Sigmoid colon (tissue), 7 donors: Measurements from ENCODE around the gene NTRK3. TPM values are rescaled to one million over a fixed set of nuclear protein-coding genes. Genes with fewer than 3 reads are reported as not detected.

Source experiments
- DNase-seq: peaks from one replicate; pipeline ENCODE4 v3.0.0-alpha.2; 2019
- H3K27ac ChIP-seq, 4 donors: fragments of 200-600 bp; sonication (generic); one replicate each; pipeline ENCODE4 v1.5.1; 2016 to 2019; ENCODE audit warnings: mild to moderate bottlenecking in 1 of 4
- H3K27me3 ChIP-seq, 3 donors: fragments of 200-600 bp; sonication (generic); one replicate each; pipeline ENCODE4 v1.5.1; 2019; ENCODE audit warnings: mild to moderate bottlenecking in 1 of 3
- H3K36me3 ChIP-seq, 4 donors: fragments of 200-600 bp; sonication (generic); one replicate each; pipeline ENCODE4 v1.5.1; 2016 to 2019
- H3K4me1 ChIP-seq, 4 donors: fragments of 200-600 bp; sonication (generic); one replicate each; pipeline ENCODE4 v1.5.1; 2017 to 2019
- H3K4me3 ChIP-seq, 4 donors: fragments of 200-600 bp; sonication (generic); one replicate each; pipeline ENCODE4 v1.5.1; 2017 to 2019; ENCODE audit warnings: mild to moderate bottlenecking in 2 of 4, moderate library complexity in 1 of 4
- H3K9me3 ChIP-seq, 4 donors: fragments of 200-600 bp in 3 of 4; sonication (generic) in 3 of 4; one replicate each; pipeline versions ENCODE4 v1.5.1 to v1.6.1; 2013 to 2019
- EP300 ChIP-seq, 4 donors: sonication (generic); formaldehyde crosslinking; IDR thresholded peaks; one replicate each; pipeline ENCODE4 v1.6.1; 2017; ENCODE audit warnings: antibody characterized with exemption in 4 of 4
- POLR2A ChIP-seq, 2 donors: fragments of 450-650 bp; IDR thresholded peaks; one replicate each; pipeline ENCODE4 v1.6.1; 2016; ENCODE audit warnings: antibody characterized with exemption in 2 of 2, mild to moderate bottlenecking in 2 of 2, moderate library complexity in 2 of 2
- POLR2AphosphoS5 ChIP-seq, 4 donors: sonication (generic); formaldehyde crosslinking; IDR thresholded peaks; one replicate each; pipeline ENCODE4 v1.6.1; 2017; ENCODE audit warnings: antibody characterized with exemption in 4 of 4
- WGBS, 2 donors: extraction: QIAGEN DNeasy Blood & Tissue Kit; methylation state at CpG; one replicate each; pipeline ENCODE4 v1.1.7; 2013; 5-methylcytosine and 5-hydroxymethylcytosine counted together
- intact Hi-C: fragments of 100-400 bp; cut with DNase I; formaldehyde crosslinking; loops from one replicate; pipeline ENCODE4 v1.15.1; 2023
- polyA plus RNA-seq, 3 donors: library from polyadenylated mRNA; stranded (reverse); fragments of 200-250 nt; gene quantifications; one replicate each; pipeline ENCODE4 v1.2.3, GENCODE V29; 2013
- total RNA-seq, 4 donors: library from RNA; depleted of rRNA; stranded (reverse); fragments of >200 nt; gene quantifications; one replicate each; pipeline ENCODE4 v1.1.0, GENCODE V29; 2016
- TF ChIP-seq, protein P1 (sequence below), 4 experiments: fragments of 450-650 bp in 3 of 4; fragments of 200-600 bp in 1 of 4; IDR thresholded peaks; one replicate each; pipeline ENCODE4 v1.5.1; 2016 to 2019; ENCODE audit warnings: antibody characterized with exemption in 4 of 4, mild to moderate bottlenecking in 3 of 4, moderate library complexity in 2 of 4
- donor health status: healthy with polysubstance abuse.
- donor health status: Bipolar disorder and iron deficiency.
- donor health status: healthy.

NTRK3 gene
- total and polyA plus RNA-seq, 7 donors = 1.1 to 13.0 (median 3.6) TPM; not detected in 2

DNA sequence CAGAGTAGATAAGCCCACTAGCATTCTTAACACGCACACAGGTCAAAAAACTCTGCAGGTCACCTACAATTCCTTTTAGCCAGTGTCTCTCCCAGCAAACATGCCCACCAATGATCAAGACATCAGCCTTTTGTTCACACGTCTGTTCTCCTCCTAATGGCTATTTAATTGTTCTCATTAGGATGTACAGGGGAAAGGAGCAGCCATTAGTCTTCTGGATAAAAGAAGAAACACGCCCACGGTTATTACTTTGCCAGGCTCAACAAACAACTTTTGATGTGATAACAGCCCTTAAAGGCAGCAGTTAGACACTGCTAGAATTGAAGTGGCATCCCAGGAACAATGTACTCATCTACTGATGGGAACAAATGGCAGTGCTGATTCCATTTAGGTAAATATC lies 108.8 kb downstream of the NTRK3 start:
- Histone ChIP-seq H3K27ac (no peak overlapping the region), H3K36me3 (no peaks in the 10 kb centered on the region), H3K4me1 (no peaks in the 10 kb centered on the region), H3K27me3 (no peaks in the 10 kb centered on the region), H3K9me3 (no peaks in the 10 kb centered on the region), H3K4me3 (no peak overlapping the region)
- no peak for DNase-seq
- WGBS, 2 donors = 20 to 58% methylated on average over 4 of the region's 4 CpGs
- intact Hi-C loops = no loop called here
- no peak for TF ChIP-seq EP300 (IDR thresholded peaks at IDR 0.05)
- TF ChIP-seq POLR2A (IDR thresholded peaks at IDR 0.05) = no peak
- TF ChIP-seq, protein P1, sequence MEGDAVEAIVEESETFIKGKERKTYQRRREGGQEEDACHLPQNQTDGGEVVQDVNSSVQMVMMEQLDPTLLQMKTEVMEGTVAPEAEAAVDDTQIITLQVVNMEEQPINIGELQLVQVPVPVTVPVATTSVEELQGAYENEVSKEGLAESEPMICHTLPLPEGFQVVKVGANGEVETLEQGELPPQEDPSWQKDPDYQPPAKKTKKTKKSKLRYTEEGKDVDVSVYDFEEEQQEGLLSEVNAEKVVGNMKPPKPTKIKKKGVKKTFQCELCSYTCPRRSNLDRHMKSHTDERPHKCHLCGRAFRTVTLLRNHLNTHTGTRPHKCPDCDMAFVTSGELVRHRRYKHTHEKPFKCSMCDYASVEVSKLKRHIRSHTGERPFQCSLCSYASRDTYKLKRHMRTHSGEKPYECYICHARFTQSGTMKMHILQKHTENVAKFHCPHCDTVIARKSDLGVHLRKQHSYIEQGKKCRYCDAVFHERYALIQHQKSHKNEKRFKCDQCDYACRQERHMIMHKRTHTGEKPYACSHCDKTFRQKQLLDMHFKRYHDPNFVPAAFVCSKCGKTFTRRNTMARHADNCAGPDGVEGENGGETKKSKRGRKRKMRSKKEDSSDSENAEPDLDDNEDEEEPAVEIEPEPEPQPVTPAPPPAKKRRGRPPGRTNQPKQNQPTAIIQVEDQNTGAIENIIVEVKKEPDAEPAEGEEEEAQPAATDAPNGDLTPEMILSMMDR (IDR thresholded peaks at IDR 0.05) = no peak
- no peak for TF ChIP-seq POLR2AphosphoS5 (IDR thresholded peaks at IDR 0.05)

DNA sequence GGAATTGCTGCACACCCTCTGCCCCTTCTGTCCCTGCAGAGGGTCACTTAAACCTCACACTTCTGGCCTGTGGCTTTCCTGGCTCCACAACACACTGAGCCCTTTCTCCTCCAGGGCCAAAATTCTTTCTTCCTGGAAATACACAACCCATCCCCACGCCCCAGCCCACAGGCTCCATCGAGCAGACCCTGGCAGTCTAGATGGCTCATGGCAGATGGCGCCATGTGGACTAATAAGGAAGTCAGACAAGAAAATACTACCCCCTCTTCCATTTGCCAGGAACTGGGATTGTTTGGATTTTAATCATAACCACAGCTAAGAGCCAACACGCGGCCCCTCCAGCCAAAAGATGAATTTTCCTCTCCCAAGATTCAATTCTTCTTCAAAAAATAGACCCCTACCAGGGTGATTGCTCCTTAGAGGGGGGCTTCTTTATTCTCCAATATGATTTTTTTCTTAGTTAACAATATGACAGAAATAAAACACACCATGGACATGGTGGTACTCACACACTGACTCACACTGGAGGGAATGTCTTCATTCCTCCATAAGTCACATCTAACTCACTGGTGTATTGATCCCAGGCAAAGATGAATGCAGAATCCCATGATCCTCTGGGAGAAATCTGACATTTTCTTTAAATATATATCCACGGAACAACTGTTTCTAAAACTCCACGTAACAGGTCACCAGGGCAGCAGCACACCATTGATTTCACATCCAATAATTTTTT lies 111.5 kb downstream of the NTRK3 start:
- Histone ChIP-seq H3K4me1 (no peaks in the 10 kb centered on the region), H3K9me3 (no peaks in the 10 kb centered on the region), H3K27ac (no peak overlapping the region), H3K36me3 (no peaks in the 10 kb centered on the region), H3K27me3 (no peaks in the 10 kb centered on the region), H3K4me3 (no peak overlapping the region)
- 73 to 88% methylated on average over 7 of the region's 7 CpGs for WGBS, 2 donors
- no peak for DNase-seq
- intact Hi-C loops = no loop called here
- TF ChIP-seq EP300 (IDR thresholded peaks at IDR 0.05) (no peak), POLR2AphosphoS5 (IDR thresholded peaks at IDR 0.05) (no peak), POLR2A (IDR thresholded peaks at IDR 0.05) (no peak)
- TF ChIP-seq, protein P1 (IDR thresholded peaks at IDR 0.05) = no peak

DNA sequence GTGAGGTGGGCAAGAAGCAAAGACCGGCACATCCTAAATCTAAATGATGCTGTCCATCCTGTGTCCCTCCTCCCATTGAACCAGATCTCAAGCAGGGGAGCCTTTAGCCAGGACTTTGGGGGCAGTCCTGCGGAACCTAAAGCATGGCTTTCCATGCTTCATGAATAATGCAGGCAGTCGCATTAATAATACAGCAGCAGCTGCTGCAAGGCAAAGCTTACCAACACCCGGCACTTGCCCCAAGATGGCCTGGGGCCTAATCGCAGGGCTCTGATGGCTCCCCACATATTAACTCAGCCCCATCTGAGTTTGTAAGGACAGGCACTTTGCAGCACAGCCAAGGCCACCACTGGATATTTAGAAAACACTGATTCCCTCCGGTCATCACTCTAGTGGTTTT lies 114.4 kb downstream of the NTRK3 start:
- intact Hi-C loops = no loop called here
- no peaks in the 10 kb centered on the region for H3K9me3 ChIP-seq
- no peak for DNase-seq
- H3K36me3 ChIP-seq = no peaks in the 10 kb centered on the region
- 93% methylated on average over 6 of the region's 6 CpGs for WGBS, 2 donors
- H3K27me3 ChIP-seq = no peaks in the 10 kb centered on the region
- no peak overlapping the region for H3K27ac ChIP-seq
- H3K4me3 ChIP-seq = no peak overlapping the region
- TF ChIP-seq POLR2AphosphoS5 (IDR thresholded peaks at IDR 0.05) = no peak
- TF ChIP-seq POLR2A (IDR thresholded peaks at IDR 0.05) = no peak
- TF ChIP-seq, protein P1 (IDR thresholded peaks at IDR 0.05) = no peak
- no peak for TF ChIP-seq EP300 (IDR thresholded peaks at IDR 0.05)
- H3K4me1 ChIP-seq = no peaks in the 10 kb centered on the region

DNA sequence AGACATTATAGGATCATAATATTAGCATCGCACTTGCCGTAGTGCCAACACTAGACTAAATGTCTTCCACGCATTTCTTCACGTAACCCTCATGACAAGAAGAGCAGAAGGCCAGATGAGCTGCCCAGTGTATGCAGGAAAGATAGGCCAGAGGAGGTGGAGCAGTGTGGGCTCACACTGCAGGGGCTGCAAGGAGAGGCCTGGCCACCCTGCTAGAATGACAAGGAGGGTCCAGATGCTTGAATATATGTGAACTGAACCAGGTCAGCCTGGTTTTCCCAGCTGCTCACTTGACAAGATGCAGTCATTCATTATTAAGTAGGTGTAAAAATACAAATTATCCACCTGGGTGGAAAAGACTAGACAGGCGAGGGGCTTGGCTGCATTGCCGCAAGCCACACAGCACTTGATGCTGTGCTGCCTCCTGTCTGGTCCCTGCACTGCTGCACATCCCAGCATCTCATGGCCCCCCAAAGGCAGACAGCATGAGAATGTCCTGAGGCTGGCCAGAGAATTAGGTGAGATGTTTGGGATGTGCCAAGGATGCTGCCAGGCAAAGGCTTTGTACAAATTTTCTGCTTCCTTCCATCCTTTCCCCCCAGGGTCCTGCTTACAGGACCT lies 115.2 kb downstream of the NTRK3 start:
- intact Hi-C loops = no loop called here
- WGBS, 2 donors = 96 to 97% methylated on average over 6 of the region's 6 CpGs
- no peaks in the 10 kb centered on the region for H3K27me3 ChIP-seq
- no peak for DNase-seq
- no peak overlapping the region for H3K4me3 ChIP-seq
- no peaks in the 10 kb centered on the region for H3K4me1 ChIP-seq
- H3K36me3 ChIP-seq = no peaks in the 10 kb centered on the region
- H3K27ac ChIP-seq = no peak overlapping the region
- H3K9me3 ChIP-seq = no peaks in the 10 kb centered on the region
- TF ChIP-seq EP300 (IDR thresholded peaks at IDR 0.05) (no peak), POLR2AphosphoS5 (IDR thresholded peaks at IDR 0.05) (no peak), POLR2A (IDR thresholded peaks at IDR 0.05) (no peak)
- TF ChIP-seq, protein P1 (IDR thresholded peaks at IDR 0.05) = no peak
